Endothelial cell of umbilical vein (primary cell): Measurements from ENCODE around the gene CERKL. TPM values are rescaled to one million over a fixed set of nuclear protein-coding genes. Genes with fewer than 3 reads are reported as not detected.
A peak's percentile ranks its signal among the peaks of the same experiment; 100 is the strongest.

ENCODE experiments used
- BruUV-seq: library from RNA; stranded (reverse); fragments of 400-500 nt; replicated peaks from 2 replicates; lab custom pipeline; 2021; lab: Mats Ljungman, UMichigan
- CTCF ChIA-PET: fragments of 300-600, 350-600 bp; sonication (Branson Sonifier 250); formaldehyde crosslinking; loops from one replicate; lab custom pipeline; 2021; ENCODE audit warnings: antibody characterized with exemption, inconsistent platforms; lab: Charles Lee
- POLR2A ChIA-PET: fragments of 300-600, 350-600 bp; sonication (Branson Sonifier 250); formaldehyde crosslinking; loops from one replicate; lab custom pipeline; 2021; ENCODE audit warnings: antibody characterized with exemption, inconsistent platforms; lab: Charles Lee
- DNase-seq: peaks from one replicate; pipeline ENCODE4 v3.0.0-alpha.2; 2011; ENCODE audit warnings: low read depth, low spot score
- FAIRE-seq: peaks from 2 replicates; lab custom pipeline; 2011; peaks lifted over from hg19 to GRCh38; lab: Jason Lieb, UNC
- H2AFZ ChIP-seq: 2 replicates; pipeline ENCODE4 v1.6.0; 2012; ENCODE audit warnings: low read depth, low read length, control low read depth, inconsistent platforms
- H3K27ac ChIP-seq: 2 replicates; pipeline ENCODE4 v1.5.1; 2011; ENCODE audit warnings: low read depth, mild to moderate bottlenecking, control low read depth, low read length, moderate library complexity; ENCODE audit not compliant: insufficient read depth
- H3K27me3 ChIP-seq, 2 experiments: 2 replicates each; pipeline versions ENCODE4 v1.6.0 to v1.6.1; 2011; ENCODE audit warnings: low read length in 2 of 2, mixed read lengths in 1 of 2; ENCODE audit not compliant: control insufficient read depth in 2 of 2, insufficient read depth in 2 of 2
- H3K36me3 ChIP-seq, 2 experiments: 2 replicates in 1 of 2; 3 replicates in 1 of 2; pipeline ENCODE4 v1.5.1; 2011; ENCODE audit warnings: low read length in 2 of 2, mild to moderate bottlenecking in 1 of 2, moderate library complexity in 1 of 2; ENCODE audit not compliant: control insufficient read depth in 2 of 2, insufficient read depth in 2 of 2; ENCODE audit errors: extremely low read depth in 1 of 2
- H3K4me1 ChIP-seq: 3 replicates; pipeline ENCODE4 v1.5.1; 2011; ENCODE audit warnings: mild to moderate bottlenecking, low read length; ENCODE audit not compliant: control insufficient read depth, insufficient read depth; ENCODE audit errors: extremely low read depth
- H3K4me2 ChIP-seq: 2 replicates; pipeline ENCODE4 v1.6.1; 2011; ENCODE audit warnings: low read length, control low read depth, mixed read lengths; ENCODE audit not compliant: insufficient read depth
- H3K4me3 ChIP-seq, 3 experiments: fragments of 200-600 bp in 1 of 3; sonication (generic), shearing (Covaris generic) in 1 of 3; replicated peaks in 1 of 3; 2 replicates each; pipeline ENCODE4 v1.5.1; 2011 to 2016; ENCODE audit warnings: control low read depth in 3 of 3, low read length in 3 of 3, mild to moderate bottlenecking in 2 of 3, inconsistent platforms in 1 of 3, low read depth in 1 of 3, moderate library complexity in 1 of 3; ENCODE audit not compliant: insufficient read depth in 1 of 3
- H3K79me2 ChIP-seq: 2 replicates; pipeline ENCODE4 v1.6.0; 2012; ENCODE audit warnings: low read length, inconsistent platforms; ENCODE audit not compliant: control insufficient read depth, insufficient read depth
- H3K9ac ChIP-seq: replicated peaks from 2 replicates; pipeline ENCODE3; 2011; ENCODE audit warnings: low read length, control low read depth; ENCODE audit not compliant: insufficient read depth; ENCODE audit errors: extremely low read depth
- H3K9me1 ChIP-seq: replicated peaks from 3 replicates; pipeline ENCODE4 v1.6.0; 2011; ENCODE audit warnings: mild to moderate bottlenecking, low read length; ENCODE audit not compliant: control insufficient read depth, insufficient read depth; ENCODE audit errors: extremely low read depth
- H3K9me3 ChIP-seq: replicated peaks from 2 replicates; pipeline ENCODE4 v1.5.1; 2012; ENCODE audit warnings: low read length, inconsistent platforms; ENCODE audit not compliant: control insufficient read depth, insufficient read depth
- H4K20me1 ChIP-seq: replicated peaks from 2 replicates; pipeline ENCODE3; 2011; ENCODE audit warnings: mild to moderate bottlenecking, low read length; ENCODE audit not compliant: control insufficient read depth, insufficient read depth; ENCODE audit errors: extremely low read depth
- CTCF ChIP-seq, 2 donors: IDR thresholded peaks; 1 replicate in 1 of 2; 2 replicates in 1 of 2; pipeline ENCODE4 v1.5.1; 2011; ENCODE audit warnings: low read length in 2 of 2, mild to moderate bottlenecking in 2 of 2, moderate library complexity in 2 of 2, control low read depth in 1 of 2, inconsistent platforms in 1 of 2, low read depth in 1 of 2; ENCODE audit not compliant: insufficient read depth in 1 of 2; ENCODE audit errors: extremely low read depth in 1 of 2
- FOS ChIP-seq: IDR thresholded peaks from 2 replicates; pipeline ENCODE4 v1.6.1; 2011; ENCODE audit warnings: mild to moderate bottlenecking, low read length, moderate library complexity, borderline replicate concordance; ENCODE audit not compliant: insufficient read depth
- GATA2 ChIP-seq: IDR thresholded peaks from 2 replicates; pipeline ENCODE4 v1.7.0; 2011; ENCODE audit warnings: low read depth, mild to moderate bottlenecking, moderate library complexity, mixed read lengths, low read length; ENCODE audit not compliant: insufficient read length, insufficient read depth
- JUN ChIP-seq: IDR thresholded peaks from 2 replicates; pipeline ENCODE4 v1.6.1; 2011; ENCODE audit warnings: borderline replicate concordance, low read depth; ENCODE audit not compliant: insufficient read length, insufficient read depth
- MYC ChIP-seq: IDR thresholded peaks from one replicate; pipeline ENCODE4 v1.6.1; 2011; ENCODE audit warnings: mild to moderate bottlenecking, low read depth, low read length
- POLR2A ChIP-seq: IDR thresholded peaks from 2 replicates; pipeline ENCODE4 v1.6.1; 2012; ENCODE audit warnings: low read depth, mild to moderate bottlenecking, control low read depth, low read length
- POLR2AphosphoS5 ChIP-seq: IDR thresholded peaks from 2 replicates; pipeline ENCODE4 v1.6.1; 2012; ENCODE audit warnings: low read depth, mild to moderate bottlenecking, control low read depth, low read length, moderate library complexity; ENCODE audit not compliant: insufficient read depth
- dilution Hi-C: fragments of 300-500 bp; cut with MboI; formaldehyde crosslinking; loops from one replicate; pipeline ENCODE4 v1.15.0; 2019; ENCODE audit warnings: low sequenced_read_pairs; ENCODE audit not compliant: extremely low pct_ligation_motif_present
- intact Hi-C: fragments of 100-400 bp; cut with micrococcal nuclease; formaldehyde crosslinking; loops from one replicate; pipeline ENCODE4 v1.10.0; 2022
- polyA plus RNA-seq, 4 experiments: library from polyadenylated mRNA; depleted of rRNA in 3 of 4; stranded (reverse) in 3 of 4; unstranded in 1 of 4; fragments of >200 nt; gene quantifications; 2 replicates each; pipeline versions ENCODE4 v1.2.1 to v1.2.3, GENCODE V29; 2011 to 2012; ENCODE audit warnings: missing spikeins in 1 of 4
- total RNA-seq: library from RNA; stranded (reverse); gene quantifications from 2 replicates; pipeline ENCODE4 v1.2.3, GENCODE V29; 2021

The CERKL gene
- total and polyA plus RNA-seq, 2 donors (not counting 3 experiments of a cell fraction or from before 2014, with no cell fraction given) = not detected

- intact Hi-C loops = no loop called here
- peak overlapping the region; percentile 10 for H3K4me2 ChIP-seq
- TF ChIP-seq JUN (no peak), POLR2AphosphoS5 (no peak), FOS (no peak), CTCF (IDR thresholded peaks at IDR 0.05; ENCODE audit: extremely low read depth in 1 of 2, insufficient read depth in 1 of 2, low read depth in 1 of 2, low read length in 2 of 2) (no peak), MYC (no peak), POLR2A (no peak), GATA2 (no peak)
- no peaks in the 10 kb centered on the region for H3K9me3 ChIP-seq
- no peaks in the 10 kb centered on the region for H4K20me1 ChIP-seq
- H3K9ac ChIP-seq = no peak overlapping the region
- no peak overlapping the region for H2AFZ ChIP-seq
- POLR2A ChIA-PET = no interaction called here
- no peak overlapping the region for H3K4me3 ChIP-seq
- H3K4me1 ChIP-seq = no peaks in the 10 kb centered on the region
- H3K27ac ChIP-seq = no peak overlapping the region
- H3K27me3 ChIP-seq = peaks cover 27 to 42% of the 10 kb centered on the region in 2 experiments
- CTCF ChIA-PET = interaction anchor here (1.5 kb wide), 1 partner anchor 150 kb away, joined by 3 read pairs; no protein-coding TSS in a partner anchor
- no peaks in the 10 kb centered on the region for H3K9me1 ChIP-seq
- DNase-seq = no peak
- no peaks in the 10 kb centered on the region for H3K36me3 ChIP-seq
- no peaks in the 10 kb centered on the region for H3K79me2 ChIP-seq
- no peak for FAIRE-seq
- dilution Hi-C loops = no loop called here
- BruUV-seq = no TSS peak
These were observed 1.4 kb downstream of the CERKL start for GRCh38 chr2:181655519-181655918.
